T-helper 2 cell treated with Interferon-gamma antibody and Interleukin-4, amounts not matched to agents 100 ng/mL and 5 ng/mL, for 36 hours (primary cell): Measurements from ENCODE around the gene MAGEA4. TPM values are rescaled to one million over a fixed set of nuclear protein-coding genes. Genes with fewer than 3 reads are reported as not detected.

Source experiments
- intact Hi-C: fragments of 100-400 bp; cut with micrococcal nuclease; formaldehyde crosslinking; loops from one replicate; pipeline ENCODE4 v1.15.1; 2023
- total RNA-seq: library from RNA; stranded (reverse); gene quantifications from 2 replicates; pipeline ENCODE4 v1.2.3, GENCODE V29; 2022

MAGEA4 gene
- total RNA-seq, 1 donor from 2014 or later = not detected

- intact Hi-C loops = no loop called here
Measured at GRCh38 chrX:151923648-151924047, 11.0 kb downstream of the MAGEA4 start.

- intact Hi-C loops = no loop called here
Measured at GRCh38 chrX:151929126-151929525, 16.4 kb downstream of the MAGEA4 start.

DNA sequence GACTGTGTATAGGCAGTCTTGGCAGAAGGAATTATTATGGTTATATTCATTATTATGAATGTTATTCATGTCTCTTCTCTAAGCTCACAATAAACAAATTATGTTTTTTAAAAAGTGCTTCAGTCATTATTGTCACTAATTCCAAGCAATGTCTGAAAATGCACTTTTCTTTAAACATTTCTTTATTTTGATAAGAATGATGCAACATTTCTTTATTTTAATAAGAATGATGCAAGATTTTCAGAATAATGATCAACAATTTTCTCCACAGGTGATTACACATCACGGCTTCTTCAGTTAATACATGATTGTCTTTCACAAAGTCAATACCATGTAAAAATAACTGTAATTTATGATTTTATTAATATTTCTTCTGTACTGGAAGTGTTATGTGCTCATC lies 22.7 kb downstream of the MAGEA4 start:
- intact Hi-C loops = no loop called here

DNA sequence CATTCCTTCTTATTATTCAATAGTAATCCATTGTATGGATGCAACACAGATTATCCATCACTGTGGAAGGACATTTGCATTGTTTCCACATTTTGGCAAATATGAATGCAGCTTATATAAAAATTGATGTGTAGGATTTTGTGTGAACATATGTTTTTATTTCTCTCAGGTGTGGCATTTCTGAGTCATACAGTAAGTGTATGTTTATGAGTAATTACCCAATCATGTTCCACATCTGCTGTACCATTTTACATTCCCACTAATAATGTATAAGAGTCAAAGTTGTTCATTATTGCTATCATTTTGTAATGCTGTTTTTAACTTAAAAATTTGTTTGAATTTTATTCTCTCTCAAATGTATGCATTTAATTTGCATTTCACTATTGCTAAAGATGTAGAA lies 25.5 kb downstream of the MAGEA4 start:
- intact Hi-C loops = no loop called here

DNA sequence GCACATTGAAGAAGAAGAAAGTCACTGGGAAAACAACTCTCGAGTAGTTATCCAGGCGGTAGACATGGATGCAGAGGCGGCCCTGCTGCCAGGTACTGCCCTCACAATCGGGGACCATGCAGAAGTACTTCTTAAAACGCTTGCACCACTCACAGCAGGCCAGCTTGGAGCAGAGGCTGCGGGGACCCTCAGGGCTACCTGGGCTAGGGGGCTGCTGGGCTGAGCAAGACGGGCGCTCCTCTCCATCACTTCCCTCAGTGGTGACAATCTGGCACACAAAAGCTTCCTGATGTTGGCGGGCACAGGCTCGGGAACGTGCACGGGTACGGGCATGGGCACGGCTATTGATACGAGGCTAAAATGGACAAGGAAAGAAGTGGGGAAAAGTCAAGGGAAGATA lies 42.0 kb downstream of the MAGEA4 start:
- intact Hi-C loops = no loop called here

GRCh38 chrX:151958101-151958500 lies 45.4 kb downstream of the MAGEA4 start:
- intact Hi-C loops = no loop called here

DNA sequence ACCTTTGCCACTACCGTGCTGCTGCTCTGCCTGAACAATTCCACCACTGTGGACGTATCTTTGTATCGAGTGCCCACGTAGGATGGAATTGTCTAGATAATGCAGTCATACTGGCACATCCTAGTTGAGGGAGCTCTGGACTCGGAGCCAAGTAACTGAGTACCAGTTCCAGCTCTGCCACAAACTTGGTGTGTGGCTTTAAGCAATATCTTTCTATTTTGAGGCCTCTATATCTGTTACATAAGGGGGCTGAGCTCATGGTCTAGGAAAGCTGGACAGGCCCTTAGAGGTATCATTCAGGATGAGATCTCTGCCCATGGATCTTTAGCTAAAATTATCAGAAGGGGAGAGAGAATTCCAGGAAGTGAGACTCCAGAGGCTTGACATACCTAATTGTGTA lies 49.3 kb downstream of the MAGEA4 start:
- intact Hi-C loops = no loop called here

DNA sequence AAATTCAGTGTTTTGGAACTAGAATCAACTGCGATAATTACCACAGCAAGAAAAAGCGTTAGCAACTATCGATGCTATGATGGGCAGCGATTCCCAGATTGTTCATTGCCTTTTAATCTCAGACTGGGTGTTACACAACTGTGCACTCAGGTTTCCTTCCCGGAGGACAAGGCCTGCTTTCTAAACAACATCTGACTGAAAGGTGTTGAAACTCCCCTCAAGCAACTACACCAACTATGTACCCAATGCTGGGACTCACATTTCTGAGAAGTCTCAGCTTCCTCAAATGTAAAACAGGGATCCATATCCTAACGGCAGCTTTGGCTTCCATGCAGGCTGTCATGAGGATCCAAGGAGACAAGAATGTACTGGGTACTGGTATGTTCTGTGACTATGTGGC lies 53.5 kb downstream of the MAGEA4 start:
- intact Hi-C loops = no loop called here

DNA sequence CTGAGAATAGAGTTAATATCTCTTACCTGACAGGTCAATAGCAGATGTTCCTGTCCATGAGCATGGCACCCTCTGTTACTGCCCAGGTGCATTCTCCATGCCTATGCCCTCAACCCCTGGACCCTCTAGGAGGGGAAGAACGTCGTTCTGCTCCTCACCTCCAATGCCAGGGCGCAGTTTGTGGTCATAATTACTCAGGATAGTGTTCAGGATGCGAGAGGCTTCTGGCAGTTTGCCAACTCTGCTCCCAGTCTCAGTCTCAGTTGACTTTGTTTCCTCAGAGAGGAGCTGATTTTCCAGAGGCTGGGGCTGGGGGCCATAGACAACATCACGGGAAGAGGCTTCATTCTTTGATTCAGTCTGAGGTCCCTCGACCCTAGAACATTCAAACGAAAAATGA lies 57.3 kb downstream of the MAGEA4 start:
- intact Hi-C loops = no loop called here

GRCh38 chrX:151970661-151971060 lies 58.0 kb downstream of the MAGEA4 start:
- intact Hi-C loops = no loop called here

DNA sequence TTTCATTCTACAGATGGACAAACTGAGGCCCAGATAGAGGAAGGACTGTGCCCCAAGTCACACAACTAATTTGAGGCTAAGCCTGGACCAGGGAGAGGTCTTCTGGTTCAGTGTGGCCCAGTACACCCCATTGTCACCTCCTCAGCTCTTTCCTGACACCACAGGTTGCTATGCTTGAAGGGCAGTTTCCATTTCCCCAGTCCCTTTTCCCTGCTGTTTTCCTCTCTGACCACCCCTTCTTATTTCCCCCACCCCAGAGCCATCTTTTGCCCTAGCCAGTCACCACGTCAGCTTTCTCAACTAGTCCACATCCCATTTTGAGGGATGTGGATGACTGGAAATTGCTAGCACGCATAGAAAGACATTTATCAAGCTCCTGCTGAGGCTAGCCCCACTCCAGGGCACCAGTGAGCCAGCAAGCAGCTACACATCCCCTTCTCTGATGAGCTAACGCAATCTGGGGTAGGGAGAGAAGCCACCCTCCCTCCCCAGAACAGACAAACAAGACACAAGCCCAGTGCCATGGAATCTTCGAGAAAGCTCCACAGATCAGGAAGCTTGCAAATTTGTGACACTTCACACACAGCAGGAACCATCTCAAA lies 60.5 kb downstream of the MAGEA4 start:
- intact Hi-C loops = no loop called here

DNA sequence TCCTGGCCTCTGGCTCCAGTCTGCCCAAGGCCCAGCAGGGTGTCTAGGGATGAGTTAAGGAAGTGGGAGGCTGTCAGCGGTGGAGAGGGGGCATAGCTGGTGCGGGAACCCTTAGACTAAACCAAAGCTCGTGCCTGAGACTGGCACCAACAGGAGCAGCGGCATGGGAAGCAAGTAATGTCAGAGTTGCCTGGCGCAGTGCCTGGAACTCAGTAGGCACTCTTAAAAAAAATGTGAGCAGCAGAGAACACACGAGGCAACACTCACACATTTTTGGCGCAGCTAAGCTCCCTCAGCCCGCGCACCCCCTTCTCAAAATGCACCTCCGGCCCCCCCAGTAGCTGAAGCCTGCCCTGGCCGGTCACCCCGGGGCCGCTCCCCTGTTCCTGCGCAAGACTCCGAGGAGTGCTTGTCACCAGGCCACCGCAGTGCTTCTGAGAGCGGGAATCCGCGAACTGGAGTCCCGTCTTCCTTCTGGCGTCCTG lies 61.2 kb downstream of the MAGEA4 start:
- intact Hi-C loops = no loop called here

Other genes starting within 250 kb of the MAGEA4 start
- not detected in 2 replicates for gene PRRG3, start 217.4 kb upstream of the MAGEA4 start, total RNA-seq
- not detected in 2 replicates for gene FATE1, start 196.9 kb upstream of the MAGEA4 start, total RNA-seq
- not detected in 2 replicates for gene CNGA2, start 178.1 kb upstream of the MAGEA4 start, total RNA-seq
- gene GABRE, start 61.8 kb downstream of the MAGEA4 start, total RNA-seq = not detected in 2 replicates
- gene MAGEA10, start 225.7 kb downstream of the MAGEA4 start, total RNA-seq = not detected in 2 replicates